HEK293 (cell line): ENCODE results near the gene KIAA0513.

Experiments
- CTCF ChIA-PET: fragments of 350-600 bp; formaldehyde crosslinking; extraction: SDS; loops from one replicate; lab custom pipeline; 2021; ENCODE audit warnings: antibody characterized with exemption; lab: Yijun Ruan, JAX
- POLR2A ChIA-PET: fragments of 300-600 bp; formaldehyde crosslinking; extraction: SDS; loops from one replicate; lab custom pipeline; 2020; ENCODE audit warnings: antibody characterized with exemption, inconsistent platforms; lab: Yijun Ruan, JAX
- H3K27ac ChIP-seq: fragments of 200-500 bp; sonication (Bioruptor generic); 2 replicates; pipeline ENCODE4 v1.5.1; 2014; ENCODE audit warnings: low read depth, low read length, control low read depth, inconsistent platforms; ENCODE audit errors: extremely low read depth
- H3K36me3 ChIP-seq, 2 experiments: fragments of 200-500 bp in 1 of 2; sonication (Bioruptor generic) in 1 of 2; 1 replicate in 1 of 2; 2 replicates in 1 of 2; pipeline ENCODE4 v1.5.1; 2014 to 2017; ENCODE audit warnings: inconsistent platforms in 2 of 2, low read length in 2 of 2; ENCODE audit not compliant: control insufficient read depth in 2 of 2, insufficient read depth in 1 of 2
- H3K4me1 ChIP-seq: fragments of 200-500 bp; sonication (Bioruptor generic); 2 replicates; pipeline ENCODE4 v1.5.1; 2014; ENCODE audit warnings: mild to moderate bottlenecking, low read length, inconsistent platforms; ENCODE audit not compliant: control insufficient read depth, insufficient read depth
- H3K4me3 ChIP-seq: 2 replicates; pipeline ENCODE4 v1.5.1; 2011; ENCODE audit warnings: low read depth, mild to moderate bottlenecking, control low read depth, low read length, moderate library complexity
- H3K9me3 ChIP-seq: fragments of 200-500 bp; sonication (Bioruptor generic); 2 replicates; pipeline ENCODE4 v1.5.1; 2014; ENCODE audit warnings: low read depth, low read length, inconsistent platforms; ENCODE audit not compliant: control insufficient read depth, insufficient read depth
- ATF2 ChIP-seq: fragments of 450-650 bp; formaldehyde crosslinking; IDR thresholded peaks from 2 replicates; pipeline ENCODE4 v1.5.1; 2016; ENCODE audit warnings: missing biosample characterization, missing genetic modification characterization, low read depth
- FEZF1 ChIP-seq: fragments of 450-650 bp; formaldehyde crosslinking; IDR thresholded peaks from 2 replicates; pipeline ENCODE4 v1.5.1; 2016; ENCODE audit warnings: missing biosample characterization, missing genetic modification characterization
- HIC1 ChIP-seq: fragments of 450-650 bp; formaldehyde crosslinking; IDR thresholded peaks from 2 replicates; pipeline ENCODE4 v1.5.1; 2016; ENCODE audit warnings: missing biosample characterization, missing genetic modification characterization
- MYNN ChIP-seq: fragments of 450-650 bp; formaldehyde crosslinking; IDR thresholded peaks from 2 replicates; pipeline ENCODE4 v1.5.1; 2016; ENCODE audit warnings: missing biosample characterization, missing genetic modification characterization, borderline replicate concordance
- PATZ1 ChIP-seq: fragments of 450-650 bp; formaldehyde crosslinking; IDR thresholded peaks from 2 replicates; pipeline ENCODE4 v1.5.1; 2016; ENCODE audit warnings: missing biosample characterization, missing genetic modification characterization
- REPIN1 ChIP-seq: fragments of 450-650 bp; formaldehyde crosslinking; IDR thresholded peaks from 2 replicates; pipeline ENCODE4 v1.5.1; 2017; ENCODE audit warnings: missing biosample characterization, missing genetic modification characterization, low read depth
- ZBTB20 ChIP-seq: fragments of 450-650 bp; formaldehyde crosslinking; IDR thresholded peaks from 2 replicates; pipeline ENCODE4 v1.5.1; 2016; ENCODE audit warnings: missing biosample characterization, missing genetic modification characterization
- ZIC2 ChIP-seq: fragments of 450-650 bp; formaldehyde crosslinking; IDR thresholded peaks from 2 replicates; pipeline ENCODE4 v1.5.1; 2016; ENCODE audit warnings: missing biosample characterization, missing genetic modification characterization
- ZNF133 ChIP-seq: fragments of 450-650 bp; formaldehyde crosslinking; IDR thresholded peaks from 2 replicates; pipeline ENCODE4 v1.5.1; 2016; ENCODE audit warnings: missing biosample characterization, missing genetic modification characterization
- ZNF148 ChIP-seq: fragments of 450-650 bp; formaldehyde crosslinking; IDR thresholded peaks from 2 replicates; pipeline ENCODE4 v1.5.0; 2017; ENCODE audit warnings: missing biosample characterization, missing genetic modification characterization, borderline replicate concordance
- ZNF239 ChIP-seq: fragments of 450-650 bp; formaldehyde crosslinking; IDR thresholded peaks from 2 replicates; pipeline ENCODE4 v1.5.1; 2016; ENCODE audit warnings: missing biosample characterization, missing genetic modification characterization
- ZNF274 ChIP-seq, 2 experiments: fragments of 200-500 bp in 1 of 2; fragments of 450-650 bp in 1 of 2; sonication (Bioruptor generic) in 1 of 2; formaldehyde crosslinking in 1 of 2; IDR thresholded peaks; 2 replicates each; pipeline versions ENCODE4 v1.5.1 to v1.6.1; 2014 to 2016; ENCODE audit warnings: borderline replicate concordance in 1 of 2, inconsistent platforms in 1 of 2, low read length in 1 of 2, missing biosample characterization in 1 of 2, missing genetic modification characterization in 1 of 2
- ZNF292 ChIP-seq: fragments of 450-650 bp; formaldehyde crosslinking; IDR thresholded peaks from 2 replicates; pipeline ENCODE4 v1.5.1; 2016; ENCODE audit warnings: low read depth, missing biosample characterization, missing genetic modification characterization, borderline replicate concordance
- ZNF341 ChIP-seq: fragments of 450-650 bp; formaldehyde crosslinking; IDR thresholded peaks from 2 replicates; pipeline ENCODE4; 2016; ENCODE audit warnings: low read depth, missing biosample characterization, missing genetic modification characterization
- ZNF391 ChIP-seq: fragments of 450-650 bp; formaldehyde crosslinking; IDR thresholded peaks from 2 replicates; pipeline ENCODE4 v1.5.1; 2016; ENCODE audit warnings: low read depth, missing biosample characterization, missing genetic modification characterization, borderline replicate concordance
- ZNF398 ChIP-seq: fragments of 450-650 bp; formaldehyde crosslinking; IDR thresholded peaks from 2 replicates; pipeline ENCODE4 v1.5.1; 2017; ENCODE audit warnings: missing biosample characterization, missing genetic modification characterization
- ZNF416 ChIP-seq: fragments of 450-650 bp; formaldehyde crosslinking; IDR thresholded peaks from 2 replicates; pipeline ENCODE4 v1.5.1; 2016; ENCODE audit warnings: missing biosample characterization, missing genetic modification characterization
- ZNF433 ChIP-seq: fragments of 450-650 bp; formaldehyde crosslinking; IDR thresholded peaks from 2 replicates; pipeline ENCODE4 v1.5.1; 2016; ENCODE audit warnings: missing biosample characterization, missing genetic modification characterization, low read depth
- ZNF514 ChIP-seq: fragments of 450-650 bp; formaldehyde crosslinking; IDR thresholded peaks from 2 replicates; pipeline ENCODE4 v1.5.1; 2016; ENCODE audit warnings: missing biosample characterization, missing genetic modification characterization
- ZNF530 ChIP-seq: fragments of 450-650 bp; formaldehyde crosslinking; IDR thresholded peaks from 2 replicates; pipeline ENCODE4 v1.5.1; 2016; ENCODE audit warnings: low read depth, missing biosample characterization, missing genetic modification characterization
- ZNF558 ChIP-seq: fragments of 450-650 bp; formaldehyde crosslinking; IDR thresholded peaks from 2 replicates; pipeline ENCODE4 v1.5.1; 2016; ENCODE audit warnings: missing biosample characterization, missing genetic modification characterization
- ZNF585B ChIP-seq: fragments of 450-650 bp; formaldehyde crosslinking; IDR thresholded peaks from 2 replicates; pipeline ENCODE4 v1.5.1; 2016; ENCODE audit warnings: missing biosample characterization, missing genetic modification characterization
- ZNF629 ChIP-seq: fragments of 450-650 bp; formaldehyde crosslinking; IDR thresholded peaks from 2 replicates; pipeline ENCODE4 v1.5.1; 2017; ENCODE audit warnings: missing biosample characterization, missing genetic modification characterization
- ZNF768 ChIP-seq: fragments of 450-650 bp; formaldehyde crosslinking; IDR thresholded peaks from 2 replicates; pipeline ENCODE4 v1.5.1; 2018; ENCODE audit warnings: missing biosample characterization, mild to moderate bottlenecking, missing genetic modification characterization

Gene KIAA0513

GRCh38 chr16:85126394-85126704 lies 98.8 kb downstream of the KIAA0513 start:
- Histone ChIP-seq H3K4me1 (peaks cover 4% of the 10 kb centered on the region), H3K4me3 (no peak overlapping the region), H3K27ac (peak overlapping the region; percentile 31; the same call in 1 of the 2 replicates), H3K36me3 (no peaks in the 10 kb centered on the region), H3K9me3 (no peaks in the 10 kb centered on the region)
- CTCF ChIA-PET: interaction anchor here (1.2 to 6.8 kb wide), 2 partner anchors 11 to 116 kb away, joined by 3 to 38 read pairs; no protein-coding TSS in a partner anchor
- no peak for TF ChIP-seq ZNF341
- no peak for TF ChIP-seq ATF2 (tag by site-specific recombination)
- no peak for TF ChIP-seq ZNF274 (IDR thresholded peaks at IDR 0.05; ENCODE audit: low read length)
- TF ChIP-seq ZNF274 (tag by site-specific recombination; IDR thresholded peaks at IDR 0.05; ENCODE audit: borderline replicate concordance): no peak
- TF ChIP-seq ZNF629: peak; percentile 30; the same call in 1 of the 2 replicates
- TF ChIP-seq ZNF292 (tag by site-specific recombination): no peak
- no peak for TF ChIP-seq ZNF416
- no peak for TF ChIP-seq ZNF239 (tag by site-specific recombination)
- TF ChIP-seq MYNN (tag by site-specific recombination): no peak
- no peak for TF ChIP-seq ZNF768 (tag by site-specific recombination)
- no peak for TF ChIP-seq ZNF433 (tag by site-specific recombination)
- 0 out of 2 replicates have a peak, but pooled peaks have one; percentile 31 for TF ChIP-seq ZNF133 (tag by site-specific recombination)
- TF ChIP-seq ZNF514 (tag by site-specific recombination): no peak
- no peak for TF ChIP-seq REPIN1 (tag by site-specific recombination)
- POLR2A ChIA-PET: interaction anchor here (0.6 kb wide), 1 partner anchor 71 kb away, joined by 3 read pairs; no protein-coding TSS in a partner anchor

GRCh38 chr16:85126705-85127378 lies 99.2 kb downstream of the KIAA0513 start:
- peaks cover 4% of the 10 kb centered on the region for H3K4me1 ChIP-seq
- no peak overlapping the region for H3K4me3 ChIP-seq
- no peaks in the 10 kb centered on the region for H3K9me3 ChIP-seq
- peak overlapping the region; percentile 31; the same call in 1 of the 2 replicates for H3K27ac ChIP-seq
- ChIA-PET CTCF (interaction anchor here (0.6 to 6.8 kb wide), 4 partner anchors 12 to 116 kb away, joined by 3 to 38 read pairs (median 4); no protein-coding TSS in a partner anchor), POLR2A (interaction anchor here (0.6 kb wide), 3 partner anchors 71 to 1109 kb away, joined by 3 to 5 read pairs (median 4); partner anchors contain the start of gene GSE1)
- no peaks in the 10 kb centered on the region for H3K36me3 ChIP-seq
- no peak for TF ChIP-seq ZNF585B (tag by site-specific recombination)
- TF ChIP-seq ZNF391: no peak
- no peak for TF ChIP-seq ZNF558 (tag by site-specific recombination)
- TF ChIP-seq ZNF530 (tag by site-specific recombination): no peak
- TF ChIP-seq HIC1 (tag by site-specific recombination): 0 out of 2 replicates have a peak, but pooled peaks have one; percentile 21
- TF ChIP-seq PATZ1 (tag by site-specific recombination): peak; percentile 53
- TF ChIP-seq ZNF398: peak; percentile 55; the same call in 1 of the 2 replicates
- no peak for TF ChIP-seq FEZF1 (tag by site-specific recombination)
- peak; percentile 89 for TF ChIP-seq ZIC2 (tag by site-specific recombination)
- no peak for TF ChIP-seq ZNF148 (tag by site-specific recombination)
- TF ChIP-seq ZBTB20 (tag by site-specific recombination): peak; percentile 42; the same call in 1 of the 2 replicates
